ENCODE data around the gene OR2T12.
"Not testable (repeated sequence)": the region's sequence is repeated elsewhere in the genome, so short reads cannot be mapped to it uniquely, and the experiment has no call there.

Gene OR2T12

GRCh38 chr1:248303324-248303723, at the start of gene OR2T12:
Gene OR2T12, minus strand, starts transcription at chr1:248303424. Its CDS starts 7,846 bp downstream, at chr1:248295578.
- no peak for DNase-seq

- DNase-seq: no peak
Observed at GRCh38 chr1:248348475-248348874, 45.3 kb upstream of the OR2T12 start, which contains the start of gene OR14C36. Gene OR14C36, plus strand, starts transcription at chr1:248348775. Its CDS starts 0 bp downstream, at chr1:248348775.

- no peak for DNase-seq
Observed at GRCh38 chr1:248343451-248343850, 40.2 kb upstream of the OR2T12 start.

GRCh38 chr1:248324468-248324867, 21.2 kb upstream of the OR2T12 start, which contains the start of gene OR2M7:
Gene OR2M7, minus strand, starts transcription at chr1:248324568. Its CDS starts 0 bp downstream, at chr1:248324568.
- DNase-seq: no peak

- DNase-seq: no peak
Observed at GRCh38 chr1:248316796-248317195, 13.6 kb upstream of the OR2T12 start.

- not testable (repeated sequence) for DNase-seq
Observed at GRCh38 chr1:248306740-248307139, 3.5 kb upstream of the OR2T12 start.

- DNase-seq: no peak
Observed at GRCh38 chr1:248306103-248306502, 2.9 kb upstream of the OR2T12 start.

- DNase-seq: not testable (repeated sequence)
Observed at GRCh38 chr1:248305672-248306071, 2.4 kb upstream of the OR2T12 start.

GRCh38 chr1:248288391-248288790, 14.8 kb downstream of the OR2T12 start:
- no peak for DNase-seq

GRCh38 chr1:248277876-248278275, 25.3 kb downstream of the OR2T12 start, which contains the start of gene OR2T33:
Gene OR2T33, minus strand, starts transcription at chr1:248277976. Its CDS starts 4,162 bp downstream, at chr1:248273814.
- DNase-seq: no peak

- not testable (repeated sequence) for DNase-seq
Observed at GRCh38 chr1:248273225-248273624, 30.0 kb downstream of the OR2T12 start.

GRCh38 chr1:248268178-248268577, 35.0 kb downstream of the OR2T12 start:
- DNase-seq: no peak

GRCh38 chr1:248259309-248259708, 43.9 kb downstream of the OR2T12 start:
- DNase-seq: not testable (repeated sequence)

GRCh38 chr1:248243204-248243603, 60.0 kb downstream of the OR2T12 start:
- DNase-seq: peak; percentile 2
